AG04450 (cell line): ENCODE data around the gene IPO11. TPM values are rescaled to one million over a fixed set of nuclear protein-coding genes. Genes with fewer than 3 reads are reported as not detected.

Experiments
- CTCF ChIA-PET: fragments of 300-600, 350-600 bp; formaldehyde crosslinking; extraction: SDS; loops from one replicate; lab custom pipeline; 2022; ENCODE audit warnings: antibody characterized with exemption, inconsistent platforms; lab: Charles Lee
- POLR2A ChIA-PET: fragments of 350-600 bp; formaldehyde crosslinking; extraction: SDS; loops from one replicate; lab custom pipeline; 2021; ENCODE audit warnings: antibody characterized with exemption, inconsistent platforms; lab: Yijun Ruan, JAX
- DNase-seq: peaks from one replicate; pipeline ENCODE4 v3.0.0-alpha.2; 2011; ENCODE audit warnings: low read depth, low spot score
- H3K27ac ChIP-seq: one replicate; pipeline ENCODE4 v1.5.1; 2012; ENCODE audit warnings: low read depth, low read length, control low read depth
- H3K27me3 ChIP-seq: one replicate; pipeline ENCODE4 v1.6.0; 2012; ENCODE audit warnings: low read length; ENCODE audit not compliant: control insufficient read depth, insufficient read depth
- H3K4me3 ChIP-seq: 2 replicates; pipeline ENCODE4 v1.5.1; 2011; ENCODE audit warnings: mild to moderate bottlenecking, low read depth, low read length, control low read depth
- H3K9me3 ChIP-seq: 2 replicates; pipeline ENCODE4 v1.5.1; 2012; ENCODE audit warnings: low read length; ENCODE audit not compliant: control insufficient read depth, insufficient read depth
- CTCF ChIP-seq: IDR thresholded peaks from 2 replicates; pipeline ENCODE4 v1.5.1; 2011; ENCODE audit warnings: low read depth, low read length, control low read depth, inconsistent platforms
- polyA plus RNA-seq: library from polyadenylated mRNA; depleted of rRNA; stranded (reverse); fragments of >200 nt; gene quantifications from 2 replicates; pipeline ENCODE4 v1.2.3, GENCODE V29; 2011

IPO11 gene
- polyA plus RNA-seq, 1 experiment: 24.0 TPM

DNA sequence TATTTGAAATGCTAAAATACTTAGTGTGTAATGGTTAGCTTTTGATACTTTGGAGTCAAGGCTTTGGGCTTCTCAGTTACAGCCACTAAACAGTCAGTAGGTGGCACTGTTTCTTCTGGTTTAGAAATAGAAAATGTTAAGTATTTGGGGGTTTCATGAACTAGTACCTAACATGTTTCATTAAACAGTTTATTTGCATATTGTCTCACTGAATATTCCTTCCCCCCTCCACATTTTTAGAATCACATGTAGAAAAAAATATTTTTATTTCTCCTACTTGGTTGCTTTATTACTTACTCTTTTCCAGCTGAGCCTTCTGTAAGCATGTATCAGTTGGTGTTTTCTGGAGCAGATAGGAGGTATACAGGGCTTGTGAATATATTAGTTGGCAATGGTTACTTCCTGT lies 48.0 kb downstream of the IPO11 start:
- TF ChIP-seq CTCF: peak; percentile 90
- ChIA-PET POLR2A (interaction anchor here (0.6 kb wide), 1 partner anchor 10 kb away, joined by 3 read pairs; no protein-coding TSS in a partner anchor), CTCF (interaction anchor here (0.6 to 8.5 kb wide), 31 partner anchors 9 to 326 kb away, joined by 3 to 78 read pairs (median 5); partner anchors contain the start of genes DIMT1 and KIF2A)
- Histone ChIP-seq H3K4me3 (no peak overlapping the region), H3K27ac (no peak overlapping the region), H3K9me3 (no peaks in the 10 kb centered on the region), H3K27me3 (no peaks in the 10 kb centered on the region)
- DNase-seq: no peak

DNA sequence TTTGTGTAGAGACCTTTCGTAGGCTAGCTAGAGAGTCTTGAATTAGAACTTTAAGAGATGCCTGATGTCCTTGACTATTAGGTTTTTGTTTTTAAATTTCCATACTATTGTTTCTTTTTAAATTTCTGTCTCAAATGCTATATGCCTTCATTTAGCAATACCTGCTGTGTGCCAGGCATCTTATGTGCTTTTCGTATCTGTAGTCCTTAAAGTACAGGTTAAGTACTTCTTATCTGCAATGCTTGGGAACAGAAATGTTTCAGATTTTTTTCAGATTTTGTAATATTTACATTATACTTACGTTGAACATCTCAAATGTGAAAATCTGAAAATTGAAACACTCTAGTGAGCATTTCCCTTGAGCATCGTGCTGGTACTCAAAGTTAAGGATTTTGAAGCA lies 49.0 kb downstream of the IPO11 start:
- ChIA-PET CTCF (interaction anchor here (2.5 to 8.5 kb wide), 4 partner anchors 8 to 317 kb away, joined by 12 to 78 read pairs (median 21); partner anchors contain the start of gene DIMT1), POLR2A (no interaction called here)
- Histone ChIP-seq H3K27me3 (no peaks in the 10 kb centered on the region), H3K9me3 (no peaks in the 10 kb centered on the region), H3K4me3 (no peak overlapping the region), H3K27ac (no peak overlapping the region)
- TF ChIP-seq CTCF: no peak
- DNase-seq: no peak

GRCh38 chr5:62465985-62466925 lies 53.7 kb downstream of the IPO11 start:
- no peak overlapping the region for H3K27ac ChIP-seq
- H3K4me3 ChIP-seq: no peak overlapping the region
- ChIA-PET CTCF (interaction anchor here (0.7 to 1.3 kb wide), 2 partner anchors 11 to 23 kb away, joined by 3 to 4 read pairs; no protein-coding TSS in a partner anchor), POLR2A (no interaction called here)
- H3K9me3 ChIP-seq: no peaks in the 10 kb centered on the region
- H3K27me3 ChIP-seq: no peaks in the 10 kb centered on the region
- no peak for TF ChIP-seq CTCF
- DNase-seq: no peak

GRCh38 chr5:62473209-62473608 lies 60.6 kb downstream of the IPO11 start:
- H3K27ac ChIP-seq: no peak overlapping the region
- ChIA-PET CTCF (interaction anchor here (1.8 kb wide), 1 partner anchor 13 kb away, joined by 22 read pairs; no protein-coding TSS in a partner anchor), POLR2A (no interaction called here)
- no peaks in the 10 kb centered on the region for H3K9me3 ChIP-seq
- no peak overlapping the region for H3K4me3 ChIP-seq
- TF ChIP-seq CTCF: no peak
- DNase-seq: no peak
- H3K27me3 ChIP-seq: no peaks in the 10 kb centered on the region

DNA sequence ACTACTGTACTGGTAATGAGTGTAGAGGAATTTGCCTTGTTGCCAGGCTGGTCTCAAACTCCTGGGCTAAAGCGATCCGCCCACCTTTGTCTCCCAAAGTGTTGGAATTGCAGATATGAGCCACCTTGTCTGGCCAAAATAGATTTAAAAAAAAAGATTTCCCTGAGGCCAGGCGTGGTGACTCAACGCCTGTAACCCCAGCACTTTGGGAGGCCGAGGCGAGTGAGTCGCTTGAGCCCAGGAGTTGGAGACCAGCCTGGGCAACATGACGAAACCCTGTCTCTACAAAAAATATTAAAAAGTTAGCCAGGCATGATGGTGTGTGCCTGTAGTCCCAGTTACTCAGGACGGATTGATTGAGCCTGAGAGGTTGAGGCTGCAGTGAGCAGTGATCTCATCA lies 62.5 kb downstream of the IPO11 start:
- no peaks in the 10 kb centered on the region for H3K27me3 ChIP-seq
- no peak for DNase-seq
- no peaks in the 10 kb centered on the region for H3K9me3 ChIP-seq
- peak overlapping the region; percentile 23 for H3K27ac ChIP-seq
- no peak overlapping the region for H3K4me3 ChIP-seq
- no peak for TF ChIP-seq CTCF
- ChIA-PET POLR2A (interaction anchor here (1.0 kb wide), 1 partner anchor 72 kb away, joined by 3 read pairs; no protein-coding TSS in a partner anchor), CTCF (interaction anchor here (0.6 to 1.8 kb wide), 3 partner anchors 10 to 304 kb away, joined by 3 to 22 read pairs (median 3); no protein-coding TSS in a partner anchor)
